SIG-M5 (cell line): ENCODE data around the gene ZFP36L2.

Experiments used
- DNase-seq: peaks from one replicate; lab custom pipeline; 2025; lab: John Stamatoyannopoulos, UW

Gene ZFP36L2

DNA sequence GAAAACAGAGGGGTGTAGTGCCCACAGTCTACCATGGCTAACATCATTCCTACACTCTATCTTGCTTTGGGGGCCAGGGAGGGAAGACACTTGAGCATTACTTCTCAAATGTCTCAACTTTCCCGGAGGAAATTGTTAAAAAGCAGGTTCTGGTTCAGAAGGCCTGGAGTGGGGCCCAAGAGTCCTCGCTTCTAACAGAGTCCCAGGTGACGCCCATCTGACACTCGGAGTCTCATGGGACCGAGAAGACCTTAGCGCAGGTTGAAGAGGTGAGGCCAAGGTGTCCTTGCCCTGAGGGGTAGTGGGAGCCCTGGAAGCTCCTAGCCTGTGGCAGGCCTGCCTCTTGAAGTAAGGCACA lies 40.1 kb downstream of the ZFP36L2 start:
- DNase-seq, result no peak

DNA sequence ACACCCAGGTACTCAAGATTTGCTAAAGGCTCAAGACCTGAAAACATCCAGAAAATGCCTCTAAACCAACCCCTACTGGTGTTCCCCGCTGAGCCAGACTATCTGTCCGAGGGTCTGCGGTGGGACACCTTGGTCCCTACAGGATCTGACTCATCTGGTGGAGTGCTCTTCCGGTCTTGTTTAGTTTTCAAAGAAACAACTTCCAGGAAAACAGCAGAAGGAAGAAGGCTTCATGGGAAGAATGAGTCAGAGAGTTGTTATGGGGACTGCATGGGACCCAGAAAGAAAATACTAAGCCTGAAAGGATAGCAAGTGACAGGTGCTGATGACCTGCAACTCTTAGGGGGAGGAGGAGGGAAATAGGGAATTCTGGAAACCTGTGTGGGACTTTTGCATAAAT lies 41.3 kb downstream of the ZFP36L2 start:
- DNase-seq, result no peak

DNA sequence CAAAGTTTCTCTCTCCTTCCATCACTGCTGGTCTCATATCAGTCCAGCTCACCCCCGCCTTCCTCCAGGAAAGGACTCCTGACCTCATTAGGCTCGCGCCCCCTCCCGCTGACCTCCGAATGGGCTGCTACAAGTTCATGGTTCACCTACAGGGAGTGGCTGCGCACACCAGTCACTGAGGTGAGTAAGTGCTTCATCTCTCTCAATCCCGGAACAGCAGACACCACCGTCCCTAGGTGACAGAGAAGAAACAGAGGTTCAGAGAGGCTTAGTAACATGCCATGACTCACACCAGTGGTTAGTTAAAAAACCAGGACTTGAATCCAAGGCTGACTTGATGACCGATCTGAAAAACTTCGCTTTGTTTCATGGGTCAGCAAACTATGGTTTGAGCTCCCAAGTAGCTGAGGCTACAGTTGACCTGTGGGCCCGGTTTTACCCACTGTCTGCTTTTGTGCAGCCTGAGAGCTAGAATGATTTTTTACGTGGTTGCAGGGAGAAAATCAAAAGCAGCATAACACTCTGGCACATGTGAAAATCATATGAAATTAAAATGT lies 42.0 kb downstream of the ZFP36L2 start:
- DNase-seq, result no peak

DNA sequence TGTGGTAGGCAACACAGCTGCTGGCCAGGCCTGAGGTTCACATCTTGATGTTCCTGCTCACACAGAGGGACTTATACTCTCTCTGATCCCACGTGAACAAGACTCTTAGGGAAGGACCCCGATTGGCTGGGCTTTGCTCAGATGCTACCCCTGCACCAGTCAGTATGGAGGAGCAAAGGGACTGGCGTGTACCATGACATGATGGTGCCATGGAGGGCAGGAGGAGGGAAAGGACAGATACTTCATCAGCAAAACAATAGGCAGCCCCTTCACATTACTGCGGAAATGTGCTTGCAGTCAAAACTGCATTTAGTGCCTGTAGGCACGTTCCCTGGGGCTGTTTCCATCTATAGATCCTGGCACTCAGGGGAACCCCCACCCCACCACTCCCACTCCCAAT lies 42.7 kb downstream of the ZFP36L2 start:
- DNase-seq, result no peak

DNA sequence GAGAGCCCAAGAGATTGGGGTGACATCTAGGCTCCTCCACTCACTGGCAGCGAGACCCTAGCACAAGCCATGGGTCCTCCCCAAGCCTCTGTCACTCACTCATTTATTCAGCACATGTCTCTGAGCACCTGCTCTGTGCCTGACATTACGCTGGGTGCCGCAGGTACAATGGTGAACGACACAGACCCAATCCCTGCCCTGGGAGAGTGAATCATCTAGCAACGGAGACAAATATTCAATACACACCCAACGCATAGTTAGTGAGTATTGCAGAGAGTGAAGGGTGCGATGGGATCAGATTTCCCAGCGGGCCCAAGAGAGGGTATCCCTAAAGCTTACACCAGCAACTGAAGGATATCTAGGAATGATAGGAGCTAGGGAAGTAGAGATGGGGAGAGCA lies 45.5 kb downstream of the ZFP36L2 start:
- DNase-seq, result no peak

DNA sequence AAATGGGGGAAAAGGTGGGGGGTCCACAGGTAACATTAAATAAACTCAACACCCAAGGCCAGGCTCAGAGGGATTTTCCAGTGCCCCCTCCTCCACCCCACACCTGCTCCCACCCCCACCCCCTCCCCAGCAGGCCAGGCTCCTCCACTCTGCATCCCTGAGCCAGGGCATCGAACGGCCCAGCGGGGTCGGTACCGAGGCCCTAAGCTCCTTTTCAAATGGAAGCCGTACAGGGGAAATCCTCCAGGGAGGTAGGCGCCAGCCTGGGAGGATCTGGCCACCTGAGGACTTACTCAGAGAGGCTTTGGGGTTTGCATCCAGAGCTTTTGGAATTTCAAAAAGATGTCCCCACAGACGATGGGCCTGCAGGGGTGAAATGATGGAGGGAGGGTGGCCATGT lies 46.5 kb downstream of the ZFP36L2 start:
- DNase-seq, result no peak

DNA sequence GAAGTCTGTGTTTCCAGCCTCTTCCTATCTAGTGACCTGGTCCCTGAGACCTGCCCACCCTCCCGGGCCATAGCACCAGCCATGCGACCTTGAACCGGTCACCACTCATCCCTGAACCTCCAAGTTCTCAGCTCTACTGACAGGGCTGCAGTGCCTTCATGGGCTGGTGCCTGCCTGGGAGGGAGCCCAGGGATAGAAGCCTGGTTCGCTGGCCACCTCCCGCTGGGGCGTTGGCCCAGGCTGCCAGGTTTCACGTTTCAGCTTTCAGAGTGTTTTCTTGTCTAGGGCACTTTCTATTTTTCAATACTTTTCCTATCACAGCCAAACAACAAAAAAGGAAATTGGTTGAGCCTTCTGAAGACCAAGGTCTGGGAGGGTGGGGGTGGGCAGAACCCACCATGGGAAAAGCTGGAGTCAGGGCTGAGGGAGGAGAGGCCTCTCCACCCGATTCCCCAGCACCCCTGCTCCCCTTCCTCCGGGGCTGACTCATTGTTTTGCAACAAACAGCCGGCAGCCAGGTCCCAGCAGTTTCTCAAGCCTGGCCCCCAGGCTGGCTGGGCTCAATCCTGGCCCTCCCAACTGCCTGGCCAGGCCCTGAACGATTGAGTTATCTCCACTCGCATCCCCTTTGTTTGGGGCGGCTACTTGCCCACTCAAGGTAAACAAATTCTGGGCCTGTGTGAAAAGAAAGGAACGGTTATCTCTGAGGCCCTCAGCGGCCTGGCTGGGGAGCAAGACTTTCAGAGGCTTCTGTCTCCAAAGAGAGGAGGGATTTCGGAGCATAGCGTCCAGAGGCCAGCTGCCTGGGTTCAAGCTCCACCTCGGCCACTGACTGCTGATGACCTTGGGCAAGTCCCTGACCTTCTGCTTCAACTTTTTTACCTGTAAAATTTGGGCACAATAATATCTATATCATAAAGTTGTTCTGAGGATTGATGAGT lies 47.5 kb downstream of the ZFP36L2 start:
- DNase-seq, result no peak

DNA sequence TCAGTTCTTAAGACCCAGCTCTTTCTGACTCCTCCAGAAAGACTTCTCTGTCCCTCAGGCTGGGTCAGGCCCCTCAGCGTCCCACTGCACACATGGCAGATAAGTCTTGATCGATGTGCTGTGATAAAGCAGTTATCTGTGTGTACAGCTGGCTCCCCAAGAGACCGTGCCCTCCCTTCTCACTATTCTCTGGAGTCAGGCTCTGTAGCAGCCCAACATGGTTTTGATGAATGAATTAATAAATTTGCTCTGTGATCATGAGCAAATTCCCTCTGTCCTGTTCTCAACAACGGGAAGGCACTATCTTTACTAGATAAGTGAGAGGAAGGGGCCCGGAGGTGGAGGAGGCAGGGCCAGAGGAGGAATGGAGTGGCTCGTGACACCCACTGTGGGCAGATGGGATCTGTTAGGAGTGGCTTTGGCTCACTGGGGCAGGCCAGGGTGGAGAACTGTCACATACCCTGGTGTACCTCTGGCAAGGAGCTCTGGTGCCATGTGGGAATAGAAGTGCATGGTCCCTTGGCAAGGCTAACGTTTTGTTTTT lies 48.3 kb downstream of the ZFP36L2 start:
- DNase-seq, result no peak

DNA sequence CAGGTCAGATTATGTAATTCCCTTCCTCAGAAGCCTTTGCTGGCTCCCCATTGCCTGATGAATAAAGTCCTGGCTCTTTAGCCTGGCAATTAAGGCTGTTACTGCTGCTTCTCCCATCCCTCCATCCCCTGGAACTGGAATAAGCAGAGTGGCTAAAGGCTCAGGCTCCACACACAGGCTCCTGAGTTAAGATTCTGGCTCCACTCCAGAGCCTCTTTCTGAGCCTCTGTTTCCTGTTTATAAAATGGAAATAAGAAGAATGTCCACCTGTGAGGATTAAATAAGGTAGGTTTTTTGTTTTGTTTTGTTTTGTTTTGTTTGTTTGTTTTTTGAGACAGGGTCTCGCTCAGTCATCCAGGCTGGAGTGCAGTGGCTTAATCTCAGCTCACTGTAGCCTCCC lies 50.0 kb downstream of the ZFP36L2 start:
- no peak for DNase-seq

DNA sequence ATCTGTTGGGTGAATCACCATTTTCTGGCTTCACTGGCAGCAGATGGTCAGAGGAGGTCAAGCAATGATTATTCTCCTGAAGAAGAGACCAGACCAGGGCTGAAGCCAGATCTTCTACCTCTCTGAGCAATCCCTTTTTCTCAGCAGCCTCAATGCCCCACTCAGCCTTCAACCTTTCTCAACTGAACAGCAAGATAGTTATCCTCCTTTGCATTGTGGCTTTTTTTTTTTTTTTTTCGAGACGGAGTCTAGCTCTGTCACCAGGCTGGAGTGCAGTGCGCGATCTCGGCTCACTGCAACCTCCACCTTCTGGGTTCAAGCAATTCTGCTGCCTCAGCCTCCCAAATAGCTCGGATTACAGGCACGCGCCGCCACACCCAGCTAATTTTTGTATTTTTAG lies 50.5 kb downstream of the ZFP36L2 start:
- DNase-seq, result no peak

DNA sequence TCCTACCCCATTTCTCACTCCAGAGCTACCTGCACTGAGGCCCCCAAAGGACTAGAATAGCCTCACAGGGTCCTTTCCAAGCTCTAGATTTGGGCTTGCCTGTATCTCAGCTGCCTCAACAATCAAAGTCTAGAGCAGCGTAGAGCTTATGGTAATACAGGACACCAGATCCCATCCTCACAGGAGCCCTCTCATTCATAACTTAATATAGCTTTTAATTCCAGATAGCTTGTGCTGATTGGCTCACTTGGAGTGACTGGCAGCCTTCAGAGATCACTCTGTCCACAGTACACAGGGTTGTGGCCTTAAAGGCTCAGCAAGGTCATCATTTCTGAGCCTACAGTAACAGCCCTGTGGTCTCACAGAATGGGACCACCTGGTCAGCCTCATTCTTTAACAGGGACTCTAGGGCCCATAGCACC lies 51.4 kb downstream of the ZFP36L2 start:
- no peak for DNase-seq

DNA sequence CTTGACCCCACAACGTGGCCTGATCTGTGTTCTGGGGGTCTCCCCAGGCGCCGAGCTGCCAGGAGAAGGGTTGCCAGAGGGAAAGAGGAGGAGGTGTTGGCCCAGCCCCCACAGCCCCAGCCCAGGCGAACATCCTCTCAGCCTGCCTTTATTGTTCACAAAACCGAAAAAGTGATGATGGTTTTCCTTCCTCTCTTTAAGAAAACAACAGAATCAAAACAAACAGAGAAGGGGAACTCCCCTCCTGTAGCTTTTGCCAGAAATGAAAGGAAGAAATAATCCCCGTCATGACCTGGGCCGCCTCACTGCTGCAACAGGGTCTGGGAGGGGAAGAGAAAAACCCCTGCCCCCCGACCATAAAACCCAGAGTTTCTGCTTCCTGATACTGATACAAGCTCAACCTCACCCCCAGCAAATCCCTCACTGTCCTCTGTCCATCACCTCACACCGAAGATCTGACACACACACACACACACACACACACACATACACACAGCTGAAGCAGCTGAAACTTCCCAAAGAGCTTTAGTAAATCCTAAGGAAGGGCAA lies 52.0 kb downstream of the ZFP36L2 start:
- no peak for DNase-seq
